ENCODE data around the gene ST14. TPM values are rescaled to one million over a fixed set of nuclear protein-coding genes. Genes with fewer than 3 reads are reported as not detected.
A peak's percentile ranks its signal among the peaks of the same experiment; 100 is the strongest.

Gene ST14
- 100 to 1,000 TPM; 335 to 641 (median 446) TPM for total RNA-seq

DNA sequence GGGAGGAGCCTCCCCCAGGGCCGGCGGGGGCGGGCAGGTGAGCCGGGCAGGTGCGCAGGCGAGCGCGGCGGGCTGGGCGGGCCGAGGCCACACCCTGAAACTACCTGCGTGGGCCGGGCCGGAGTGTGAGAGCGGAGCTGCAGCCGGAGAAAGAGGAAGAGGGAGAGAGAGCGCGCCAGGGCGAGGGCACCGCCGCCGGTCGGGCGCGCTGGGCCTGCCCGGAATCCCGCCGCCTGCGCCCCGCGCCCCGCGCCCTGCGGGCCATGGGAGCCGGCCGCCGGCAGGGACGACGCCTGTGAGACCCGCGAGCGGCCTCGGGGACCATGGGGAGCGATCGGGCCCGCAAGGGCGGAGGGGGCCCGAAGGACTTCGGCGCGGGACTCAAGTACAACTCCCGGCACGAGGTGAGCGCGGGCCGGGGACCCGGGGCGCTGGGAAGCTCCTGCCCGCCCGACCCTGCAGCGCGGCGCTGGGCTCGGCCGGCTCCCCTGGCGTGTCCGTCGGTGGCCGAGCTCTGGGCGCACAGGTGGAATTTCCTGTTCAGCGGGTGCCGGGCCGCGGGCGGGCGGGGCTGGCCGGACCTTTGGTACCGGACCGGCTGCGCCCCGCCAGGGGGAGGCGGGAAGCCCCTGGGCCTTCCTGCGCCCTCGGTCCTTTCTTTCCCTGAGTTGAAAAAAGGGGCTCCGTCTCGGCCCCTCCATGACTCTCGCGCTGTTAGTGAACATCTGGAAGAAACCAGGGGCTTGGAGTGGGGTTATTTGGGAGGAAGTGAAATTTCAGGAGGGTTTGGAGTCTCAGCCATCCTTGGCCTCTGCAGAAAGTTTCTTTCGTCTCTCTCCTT, at the start of gene ST14:
Gene ST14 (plus strand): TSS at position 126 of the 841 bp plus-strand sequence. CDS start 198 bp downstream, at position 324.
- in situ Hi-C loops (cut with MboI; ENCODE audit: low pct_ligation_motif_present in 1 of 4, low pct_unique_long_range_greater_than_20kb in 1 of 4, low sequenced_read_pairs in 3 of 4) (no loop called here), intact Hi-C loops (cut with DNase I; ENCODE audit: low total_unique reads) (no loop called here)
- Histone ChIP-seq H3K36me3 (no peaks in the 10 kb centered on the region), H3K9me3 (no peaks in the 10 kb centered on the region), H3K27me3 (peaks cover 15% of the 10 kb centered on the region), H3K27ac (peak within 1 kb of the TSS; percentile 84 to 96 (median 93)), H3K4me1 (peaks cover 0 to 62% (median 47%) of the 10 kb centered on the region in 4 donors), H3K4me3 (peak within 1 kb of the TSS; percentile 42 to 88 (median 71))
- WGBS, 2 donors (ENCODE audit: low coverage in 1 of 2) = 0 to 4% methylated on average over 2 to 55 of the region's 89 CpGs
- peak; percentile 89 for DNase-seq
- no peak for TF ChIP-seq EP300 (IDR thresholded peaks at IDR 0.05; ENCODE audit: low read depth)
- peak; percentile 77 to 90 (median 90) for TF ChIP-seq POLR2AphosphoS5 (IDR thresholded peaks at IDR 0.05)
- TF ChIP-seq POLR2A (IDR thresholded peaks at IDR 0.05) = peak; percentile 79
- TF ChIP-seq, protein P1, sequence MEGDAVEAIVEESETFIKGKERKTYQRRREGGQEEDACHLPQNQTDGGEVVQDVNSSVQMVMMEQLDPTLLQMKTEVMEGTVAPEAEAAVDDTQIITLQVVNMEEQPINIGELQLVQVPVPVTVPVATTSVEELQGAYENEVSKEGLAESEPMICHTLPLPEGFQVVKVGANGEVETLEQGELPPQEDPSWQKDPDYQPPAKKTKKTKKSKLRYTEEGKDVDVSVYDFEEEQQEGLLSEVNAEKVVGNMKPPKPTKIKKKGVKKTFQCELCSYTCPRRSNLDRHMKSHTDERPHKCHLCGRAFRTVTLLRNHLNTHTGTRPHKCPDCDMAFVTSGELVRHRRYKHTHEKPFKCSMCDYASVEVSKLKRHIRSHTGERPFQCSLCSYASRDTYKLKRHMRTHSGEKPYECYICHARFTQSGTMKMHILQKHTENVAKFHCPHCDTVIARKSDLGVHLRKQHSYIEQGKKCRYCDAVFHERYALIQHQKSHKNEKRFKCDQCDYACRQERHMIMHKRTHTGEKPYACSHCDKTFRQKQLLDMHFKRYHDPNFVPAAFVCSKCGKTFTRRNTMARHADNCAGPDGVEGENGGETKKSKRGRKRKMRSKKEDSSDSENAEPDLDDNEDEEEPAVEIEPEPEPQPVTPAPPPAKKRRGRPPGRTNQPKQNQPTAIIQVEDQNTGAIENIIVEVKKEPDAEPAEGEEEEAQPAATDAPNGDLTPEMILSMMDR (IDR thresholded peaks at IDR 0.05) = peak in 2 of 5 experiments; percentile 9 to 18

DNA sequence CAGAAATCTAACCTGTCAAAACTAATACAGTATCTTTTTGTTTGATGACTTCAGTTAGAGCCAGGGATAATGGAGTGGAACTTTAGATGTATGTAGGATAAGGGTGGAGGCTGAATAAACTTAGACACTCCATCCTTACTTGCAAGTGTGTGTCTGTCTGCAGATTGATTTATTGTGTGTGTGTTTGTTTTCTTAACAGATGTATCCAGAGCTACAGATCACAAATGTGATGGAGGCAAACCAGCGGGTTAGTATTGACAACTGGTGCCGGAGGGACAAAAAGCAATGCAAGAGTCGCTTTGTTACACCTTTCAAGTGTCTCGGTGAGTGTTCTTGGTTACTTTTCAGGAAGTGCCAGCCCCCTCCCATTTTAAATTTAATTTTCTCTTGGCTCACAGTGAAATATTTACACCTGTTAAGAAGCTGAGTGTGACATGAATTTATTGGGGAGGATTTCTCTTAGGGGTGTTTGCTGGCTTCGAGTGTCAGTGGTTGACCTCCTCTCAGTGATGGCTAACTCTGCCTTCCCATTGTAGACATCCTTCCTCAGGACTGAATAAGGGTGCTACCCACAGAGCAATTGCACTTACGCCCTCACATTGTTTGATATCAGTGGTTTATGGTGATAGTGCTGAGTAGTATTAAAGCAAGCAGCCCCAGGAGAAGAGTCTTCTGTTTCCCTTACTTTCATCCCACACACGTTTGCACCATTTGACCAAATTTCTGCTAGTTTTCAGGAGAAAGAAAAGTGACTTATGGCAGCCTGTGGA, 49.1 kb upstream of the ST14 start:
- in situ Hi-C loops (cut with MboI; ENCODE audit: low pct_ligation_motif_present in 1 of 4, low pct_unique_long_range_greater_than_20kb in 1 of 4, low sequenced_read_pairs in 3 of 4) = no loop called here
- no peak overlapping the region for H3K4me3 ChIP-seq
- 92 to 96% methylated on average over 6 to 7 of the region's 7 CpGs for WGBS, 2 donors (ENCODE audit: low coverage in 1 of 2)
- no peak overlapping the region for H3K27ac ChIP-seq
- intact Hi-C loops (cut with DNase I; ENCODE audit: low total_unique reads) = no loop called here
- DNase-seq = no peak
- no peaks in the 10 kb centered on the region for H3K9me3 ChIP-seq
- no peaks in the 10 kb centered on the region for H3K27me3 ChIP-seq
- H3K36me3 ChIP-seq = peaks cover 0 to 9% (median 2%) of the 10 kb centered on the region in 4 donors
- TF ChIP-seq POLR2A (IDR thresholded peaks at IDR 0.05) (no peak), EP300 (IDR thresholded peaks at IDR 0.05; ENCODE audit: low read depth) (no peak), POLR2AphosphoS5 (IDR thresholded peaks at IDR 0.05) (no peak)
- TF ChIP-seq, protein P1 (IDR thresholded peaks at IDR 0.05) = no peak
- H3K4me1 ChIP-seq = peaks cover 0 to 10% (median 6%) of the 10 kb centered on the region in 4 donors

DNA sequence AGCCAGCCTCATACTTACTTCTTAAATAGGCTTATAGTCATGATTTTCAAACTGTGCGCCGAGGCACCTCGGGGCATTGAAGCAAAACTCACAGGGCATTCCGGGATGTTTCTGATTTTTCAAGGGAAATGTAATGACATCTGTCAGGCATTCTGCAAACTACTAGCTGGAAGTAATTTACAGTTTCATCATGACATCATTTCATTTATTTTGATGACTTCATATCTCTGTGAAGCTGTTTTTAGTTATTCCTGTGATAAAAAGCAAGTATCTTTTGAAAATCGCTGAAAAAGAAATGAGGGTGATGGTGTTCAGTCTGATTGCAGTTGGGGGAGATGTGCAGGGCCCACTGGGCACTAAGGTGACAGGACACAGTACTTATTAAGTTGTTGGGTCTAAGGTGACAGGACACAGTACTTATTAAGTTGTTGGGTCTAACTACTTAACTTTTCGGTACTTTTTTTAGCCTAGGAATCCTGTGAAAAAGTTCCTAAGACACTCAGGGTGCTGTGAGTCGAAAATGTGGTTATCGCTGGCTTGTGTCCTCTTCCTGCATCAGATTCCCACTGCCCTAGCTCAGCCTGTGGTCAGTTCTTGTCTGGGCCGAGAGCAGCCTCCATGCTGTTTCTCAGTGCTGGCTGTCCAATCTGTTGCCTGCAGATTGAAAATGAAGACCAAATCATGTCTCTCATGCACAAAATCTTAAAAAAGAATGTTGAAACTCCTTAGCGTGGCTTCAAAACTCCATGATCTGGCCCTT, 47.3 kb upstream of the ST14 start:
- 96 to 98% methylated on average over 4 to 10 of the region's 10 CpGs for WGBS, 2 donors (ENCODE audit: low coverage in 1 of 2)
- Histone ChIP-seq H3K4me1 (peaks cover 0 to 14% (median 6%) of the 10 kb centered on the region in 4 donors), H3K36me3 (peaks cover 0 to 9% (median 2%) of the 10 kb centered on the region in 4 donors), H3K4me3 (no peak overlapping the region), H3K27me3 (no peaks in the 10 kb centered on the region), H3K9me3 (no peaks in the 10 kb centered on the region), H3K27ac (no peak overlapping the region)
- no peak for DNase-seq
- intact Hi-C loops (cut with DNase I; ENCODE audit: low total_unique reads) (no loop called here), in situ Hi-C loops (cut with MboI; ENCODE audit: low pct_ligation_motif_present in 1 of 4, low pct_unique_long_range_greater_than_20kb in 1 of 4, low sequenced_read_pairs in 3 of 4) (no loop called here)
- TF ChIP-seq EP300 (IDR thresholded peaks at IDR 0.05; ENCODE audit: low read depth) (no peak), POLR2AphosphoS5 (IDR thresholded peaks at IDR 0.05) (no peak), POLR2A (IDR thresholded peaks at IDR 0.05) (no peak)
- TF ChIP-seq, protein P1 (IDR thresholded peaks at IDR 0.05) = no peak
